ENCODE data around the gene POU2AF1. TPM values are rescaled to one million over a fixed set of nuclear protein-coding genes. Genes with fewer than 3 reads are reported as not detected.

POU2AF1 gene
- total RNA-seq, 4 donors from 2014 or later, result 0.87 TPM; not detected in 3

DNA sequence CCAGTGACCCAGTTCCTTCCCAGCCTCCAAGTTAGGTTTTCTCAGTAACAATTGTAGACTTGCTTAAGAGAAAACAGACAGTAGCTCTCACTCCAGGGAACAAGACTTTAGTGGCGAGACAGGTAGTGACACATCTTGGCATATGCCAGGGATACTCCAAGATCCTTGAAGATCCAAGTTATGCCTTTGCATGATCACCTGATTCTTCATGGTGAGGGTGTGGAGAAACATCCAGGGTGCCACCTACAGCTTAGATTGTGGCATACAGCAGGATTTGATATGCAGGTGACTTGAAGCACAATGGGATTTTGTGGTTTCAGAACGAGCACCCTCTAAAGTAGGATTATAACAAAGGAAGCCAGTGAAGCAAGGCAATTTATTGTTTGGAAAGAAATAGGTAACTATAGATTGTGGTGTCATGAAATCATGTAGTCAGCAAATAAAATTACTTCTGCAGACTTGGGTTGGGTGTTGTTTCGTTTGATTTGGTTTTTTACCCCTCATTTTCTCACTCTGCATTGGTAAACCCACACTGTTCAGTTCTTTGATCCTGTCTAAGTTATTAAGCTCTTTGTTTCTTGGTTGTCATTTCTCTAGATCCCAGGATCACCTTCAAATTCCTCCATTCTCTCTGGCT is 71.5 kb downstream of the POU2AF1 start:
- Histone ChIP-seq H3K27ac (no peak overlapping the region), H3K36me3 (no peaks in the 10 kb centered on the region), H3K4me3 (no peak overlapping the region), H3K27me3 (no peaks in the 10 kb centered on the region), H3K4me1 (peaks cover 0 to 7% (median 6%) of the 10 kb centered on the region in 4 donors), H3K9me3 (no peaks in the 10 kb centered on the region)
- 80 to 88% methylated on average over 3 of the region's 3 CpGs for WGBS, 2 donors
- no peak for DNase-seq (ENCODE audit: low spot score in 2 of 2)
- TF ChIP-seq, protein P1, sequence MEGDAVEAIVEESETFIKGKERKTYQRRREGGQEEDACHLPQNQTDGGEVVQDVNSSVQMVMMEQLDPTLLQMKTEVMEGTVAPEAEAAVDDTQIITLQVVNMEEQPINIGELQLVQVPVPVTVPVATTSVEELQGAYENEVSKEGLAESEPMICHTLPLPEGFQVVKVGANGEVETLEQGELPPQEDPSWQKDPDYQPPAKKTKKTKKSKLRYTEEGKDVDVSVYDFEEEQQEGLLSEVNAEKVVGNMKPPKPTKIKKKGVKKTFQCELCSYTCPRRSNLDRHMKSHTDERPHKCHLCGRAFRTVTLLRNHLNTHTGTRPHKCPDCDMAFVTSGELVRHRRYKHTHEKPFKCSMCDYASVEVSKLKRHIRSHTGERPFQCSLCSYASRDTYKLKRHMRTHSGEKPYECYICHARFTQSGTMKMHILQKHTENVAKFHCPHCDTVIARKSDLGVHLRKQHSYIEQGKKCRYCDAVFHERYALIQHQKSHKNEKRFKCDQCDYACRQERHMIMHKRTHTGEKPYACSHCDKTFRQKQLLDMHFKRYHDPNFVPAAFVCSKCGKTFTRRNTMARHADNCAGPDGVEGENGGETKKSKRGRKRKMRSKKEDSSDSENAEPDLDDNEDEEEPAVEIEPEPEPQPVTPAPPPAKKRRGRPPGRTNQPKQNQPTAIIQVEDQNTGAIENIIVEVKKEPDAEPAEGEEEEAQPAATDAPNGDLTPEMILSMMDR (IDR thresholded peaks at IDR 0.05), result no peak
- TF ChIP-seq EP300 (IDR thresholded peaks at IDR 0.05) (no peak), POLR2A (IDR thresholded peaks at IDR 0.05) (no peak)

DNA sequence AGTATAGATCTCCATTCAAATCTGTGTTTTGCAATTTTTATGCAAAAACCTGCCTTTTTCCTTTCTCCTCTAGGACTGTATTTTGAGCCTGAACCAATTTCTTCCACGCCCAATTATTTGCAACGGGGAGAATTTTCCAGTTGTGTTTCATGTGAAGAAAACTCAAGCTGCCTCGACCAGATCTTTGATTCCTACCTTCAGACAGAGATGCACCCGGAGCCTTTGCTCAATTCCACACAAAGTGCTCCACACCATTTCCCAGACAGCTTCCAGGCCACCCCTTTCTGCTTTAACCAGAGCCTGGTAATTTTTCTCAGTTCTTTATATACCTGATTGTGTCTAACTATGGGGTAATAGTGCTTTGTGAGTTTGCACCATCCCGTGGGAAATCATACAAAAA is 72.8 kb downstream of the POU2AF1 start:
- Histone ChIP-seq H3K27ac (no peak overlapping the region), H3K9me3 (no peaks in the 10 kb centered on the region), H3K4me1 (peaks cover 0 to 12% (median 7%) of the 10 kb centered on the region in 4 donors), H3K27me3 (no peaks in the 10 kb centered on the region), H3K36me3 (no peaks in the 10 kb centered on the region), H3K4me3 (no peak overlapping the region)
- DNase-seq (ENCODE audit: low spot score in 2 of 2), result no peak
- WGBS, 2 donors, result 67 to 72% methylated on average over 5 of the region's 5 CpGs
- no peak for TF ChIP-seq EP300 (IDR thresholded peaks at IDR 0.05)
- TF ChIP-seq, protein P1 (IDR thresholded peaks at IDR 0.05), result no peak
- TF ChIP-seq POLR2A (IDR thresholded peaks at IDR 0.05), result no peak

DNA sequence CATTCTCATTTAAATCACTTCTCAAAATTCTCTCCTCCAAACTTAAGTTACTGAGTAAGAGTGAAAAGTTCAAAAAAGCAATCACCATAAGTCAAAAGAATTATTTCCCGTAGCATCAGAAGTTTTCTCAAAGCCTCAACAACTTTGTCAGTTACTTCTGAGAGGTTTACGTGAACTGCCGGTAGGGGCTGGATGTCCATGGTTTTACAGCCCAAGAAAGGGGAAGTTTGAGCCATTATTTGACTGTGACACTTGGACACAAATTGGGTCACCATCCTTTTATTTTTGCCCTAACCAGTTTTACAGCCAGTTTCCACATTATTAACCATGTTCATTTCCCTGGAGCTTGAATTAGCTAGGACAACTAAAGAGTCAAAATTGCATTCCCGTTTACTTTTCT is 73.2 kb downstream of the POU2AF1 start:
- H3K27ac ChIP-seq, result no peak overlapping the region
- no peak overlapping the region for H3K4me3 ChIP-seq
- DNase-seq (ENCODE audit: low spot score in 2 of 2), result no peak
- no peaks in the 10 kb centered on the region for H3K36me3 ChIP-seq
- TF ChIP-seq, protein P1 (IDR thresholded peaks at IDR 0.05), result no peak
- peaks cover 0 to 12% (median 7%) of the 10 kb centered on the region in 4 donors for H3K4me1 ChIP-seq
- H3K27me3 ChIP-seq, result no peaks in the 10 kb centered on the region
- 67 to 70% methylated on average over 4 of the region's 4 CpGs for WGBS, 2 donors
- no peaks in the 10 kb centered on the region for H3K9me3 ChIP-seq

DNA sequence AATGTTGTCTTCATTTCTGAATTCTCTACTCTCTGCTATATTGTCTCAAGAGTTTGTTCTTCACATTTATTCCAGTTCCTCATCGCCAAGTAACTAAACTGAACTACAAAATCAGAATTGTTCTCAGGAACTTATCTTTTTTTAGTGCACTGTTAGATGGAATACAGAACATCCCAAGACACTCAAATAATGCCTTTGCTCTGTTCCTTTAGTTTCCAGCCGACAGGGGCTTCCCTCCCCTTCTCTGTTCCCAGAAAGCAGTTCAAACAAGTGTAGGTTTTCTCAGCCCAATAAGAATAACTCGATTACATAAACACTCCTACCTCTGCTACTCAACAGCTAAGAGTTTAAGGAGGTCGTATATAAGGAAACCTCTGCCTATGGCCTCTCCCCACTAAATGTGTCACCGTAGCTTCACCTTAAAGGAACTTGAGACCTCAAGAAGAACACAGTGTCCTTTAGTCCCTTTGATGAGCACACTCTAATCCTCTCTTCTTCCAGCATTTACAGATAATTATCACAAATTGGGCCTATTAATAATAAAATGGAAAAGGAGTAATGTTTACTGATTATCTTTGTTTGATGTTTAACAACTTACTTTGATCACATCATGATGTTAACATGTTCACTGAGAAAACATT is 73.8 kb downstream of the POU2AF1 start:
- H3K27ac ChIP-seq, result no peak overlapping the region
- H3K36me3 ChIP-seq, result no peaks in the 10 kb centered on the region
- no peak overlapping the region for H3K4me3 ChIP-seq
- TF ChIP-seq EP300 (IDR thresholded peaks at IDR 0.05) (no peak), POLR2A (IDR thresholded peaks at IDR 0.05) (no peak)
- TF ChIP-seq, protein P1 (IDR thresholded peaks at IDR 0.05), result no peak
- no peak for DNase-seq (ENCODE audit: low spot score in 2 of 2)
- H3K4me1 ChIP-seq, result peaks cover 0 to 12% (median 7%) of the 10 kb centered on the region in 4 donors
- no peaks in the 10 kb centered on the region for H3K9me3 ChIP-seq
- no peaks in the 10 kb centered on the region for H3K27me3 ChIP-seq
- 65% methylated on average over 5 of the region's 5 CpGs for WGBS, 2 donors

DNA sequence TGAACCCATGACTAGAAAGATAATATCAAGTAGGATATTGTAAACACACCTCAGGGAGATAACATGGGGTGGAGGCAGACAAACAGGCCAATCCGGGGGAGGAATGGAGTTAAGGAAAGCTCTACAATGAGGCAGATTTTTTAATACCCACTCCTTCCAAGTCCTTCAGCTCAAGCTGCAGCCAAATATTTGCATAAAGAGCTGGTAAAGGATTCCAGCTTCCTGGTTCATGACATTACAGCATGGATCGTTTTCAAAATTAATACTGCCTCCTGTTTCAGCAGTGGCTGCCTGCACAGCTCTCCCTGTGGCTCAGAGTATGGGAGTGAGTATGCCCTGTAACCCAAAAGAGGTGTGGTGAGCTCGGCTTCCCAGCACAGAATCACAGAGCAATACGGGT is 75.6 kb downstream of the POU2AF1 start:
- DNase-seq (ENCODE audit: low spot score in 2 of 2), result no peak
- TF ChIP-seq, protein P1 (IDR thresholded peaks at IDR 0.05), result no peak
- TF ChIP-seq EP300 (IDR thresholded peaks at IDR 0.05), result no peak
- TF ChIP-seq POLR2A (IDR thresholded peaks at IDR 0.05), result no peak
- peaks cover 0 to 29% (median 7%) of the 10 kb centered on the region in 4 donors for H3K4me1 ChIP-seq
- H3K4me3 ChIP-seq, result no peak overlapping the region
- H3K36me3 ChIP-seq, result no peaks in the 10 kb centered on the region
- no peak overlapping the region for H3K27ac ChIP-seq
- WGBS, 2 donors, result 27 to 35% methylated on average over 4 of the region's 4 CpGs
- H3K27me3 ChIP-seq, result no peaks in the 10 kb centered on the region
- no peaks in the 10 kb centered on the region for H3K9me3 ChIP-seq

Data from tibial nerve (tissue), 4 donors.